Colonic mucosa (tissue), 4 donors: ENCODE results near the gene PCGF1. TPM values are rescaled to one million over a fixed set of nuclear protein-coding genes. Genes with fewer than 3 reads are reported as not detected.
A peak's percentile ranks its signal among the peaks of the same experiment; 100 is the strongest.
"Not testable (repeated sequence)": the region's sequence is repeated elsewhere in the genome, so short reads cannot be mapped to it uniquely, and the experiment has no call there.

Source experiments
- DNase-seq: peaks from one replicate; pipeline ENCODE4 v3.0.0-alpha.2; 2020
- H3K27ac ChIP-seq: fragments of 200-600 bp; one replicate; pipeline ENCODE4 v1.8.0; 2021
- H3K27me3 ChIP-seq: fragments of 200-600 bp; one replicate; pipeline ENCODE4 v1.8.0; 2021
- H3K36me3 ChIP-seq: fragments of 200-600 bp; one replicate; pipeline ENCODE4 v1.8.0; 2021
- H3K4me1 ChIP-seq: fragments of 200-600 bp; one replicate; pipeline ENCODE4 v1.8.0; 2021; ENCODE audit warnings: mild to moderate bottlenecking
- H3K4me3 ChIP-seq: fragments of 200-600 bp; one replicate; pipeline ENCODE4 v1.8.0; 2021
- H3K9ac ChIP-seq, 2 donors: one replicate each; pipeline ENCODE4 v1.7.0; 2013; ENCODE audit warnings: control low read depth in 2 of 2, low read depth in 2 of 2, low read length in 2 of 2
- H3K9me3 ChIP-seq: fragments of 200-600 bp; one replicate; pipeline ENCODE4 v1.8.0; 2021
- CTCF ChIP-seq: fragments of 200-600 bp; IDR thresholded peaks from one replicate; pipeline ENCODE4 v1.8.0; 2022; ENCODE audit warnings: antibody characterized with exemption, mild to moderate bottlenecking
- intact Hi-C: fragments of 100-400 bp; cut with DNase I; formaldehyde crosslinking; loops from one replicate; pipeline ENCODE4 v1.14.1; 2022
- total RNA-seq, 2 donors: library from RNA; stranded (reverse); fragmentation: NEBNext Ultra II Directional in 1 of 2; extraction: Animal tissue kit (Norgen Biotek cat#: 25700) in 1 of 2; gene quantifications; one replicate each; pipeline ENCODE4 v1.2.1, GENCODE V29; 2021
- donor health status: healthy.
- donor health status: DM: no; HTN: no; CAD: no.
- donor health status: DM: no; HTN: no; CAD: no.

The PCGF1 gene
- total RNA-seq, 2 donors from 2014 or later, result 16.1 to 19.9 TPM

DNA sequence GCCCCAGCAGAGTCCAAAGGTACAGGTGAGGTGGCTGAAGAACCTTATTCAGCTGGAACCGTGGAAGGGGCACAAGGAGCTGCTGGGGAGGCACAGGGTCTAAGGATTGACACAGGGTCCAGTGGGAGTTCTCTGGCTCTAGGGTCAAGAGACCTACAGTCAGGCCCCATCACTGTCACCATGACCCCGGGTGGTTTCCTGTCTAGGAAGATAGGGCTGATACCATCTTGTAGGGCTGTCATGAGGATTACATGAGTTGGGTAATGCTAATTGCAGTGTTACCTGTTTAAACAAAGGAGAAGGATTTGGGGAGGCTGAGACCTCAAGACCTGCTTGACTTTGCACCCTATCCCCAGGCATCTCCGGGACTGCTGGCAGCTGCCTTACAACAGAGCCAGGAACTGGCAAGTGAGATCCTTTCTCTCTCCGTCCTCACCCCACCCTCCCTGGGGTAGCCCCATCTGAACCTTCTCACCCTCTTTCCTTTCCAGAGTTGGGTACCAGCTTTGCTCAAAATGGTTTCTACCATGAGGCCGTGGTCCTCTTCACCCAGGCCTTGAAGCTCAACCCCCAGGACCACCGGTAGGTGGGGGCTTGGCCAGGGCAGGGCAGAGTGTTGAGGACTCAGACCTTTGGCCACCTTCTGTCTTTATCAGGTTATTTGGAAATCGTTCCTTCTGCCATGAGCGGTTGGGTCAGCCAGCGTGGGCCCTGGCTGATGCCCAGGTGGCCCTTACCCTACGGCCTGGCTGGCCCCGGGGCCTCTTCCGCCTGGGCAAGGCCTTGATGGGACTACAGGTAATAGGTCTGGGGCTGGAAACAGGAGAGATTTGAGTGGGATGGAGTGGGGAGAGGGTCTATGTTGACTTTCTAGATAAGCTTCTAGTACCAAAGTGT lies 15.6 kb downstream of the PCGF1 start:
- H3K4me3 ChIP-seq, result no peak overlapping the region
- H3K27me3 ChIP-seq, result no peaks in the 10 kb centered on the region
- no peaks in the 10 kb centered on the region for H3K36me3 ChIP-seq
- no peak overlapping the region for H3K9ac ChIP-seq
- H3K9me3 ChIP-seq, result no peaks in the 10 kb centered on the region
- no peak overlapping the region for H3K27ac ChIP-seq
- no peak for DNase-seq
- no peaks in the 10 kb centered on the region for H3K4me1 ChIP-seq
- no peak for TF ChIP-seq CTCF
- intact Hi-C loops, result no loop called here

GRCh38 chr2:74489906-74490305 lies 17.6 kb downstream of the PCGF1 start:
- TF ChIP-seq CTCF, result no peak
- no peak overlapping the region for H3K27ac ChIP-seq
- no peaks in the 10 kb centered on the region for H3K27me3 ChIP-seq
- no peak for DNase-seq
- H3K4me3 ChIP-seq, result no peak overlapping the region
- H3K36me3 ChIP-seq, result no peaks in the 10 kb centered on the region
- no peaks in the 10 kb centered on the region for H3K4me1 ChIP-seq
- no peaks in the 10 kb centered on the region for H3K9me3 ChIP-seq
- H3K9ac ChIP-seq, result no peak overlapping the region
- intact Hi-C loops, result loop anchor here (10.0 kb wide), 1 partner anchor 385 kb away; no protein-coding TSS in a partner anchor

- Histone ChIP-seq H3K27ac (no peak overlapping the region), H3K9ac (no peak overlapping the region), H3K4me3 (no peak overlapping the region), H3K4me1 (no peaks in the 10 kb centered on the region), H3K27me3 (no peaks in the 10 kb centered on the region), H3K9me3 (no peaks in the 10 kb centered on the region), H3K36me3 (no peaks in the 10 kb centered on the region)
- DNase-seq, result no peak
- no peak for TF ChIP-seq CTCF
- intact Hi-C loops, result loop anchor here (10.0 kb wide), 1 partner anchor 386 kb away; no protein-coding TSS in a partner anchor
Measured at GRCh38 chr2:74488643-74489481, 18.6 kb downstream of the PCGF1 start.

DNA sequence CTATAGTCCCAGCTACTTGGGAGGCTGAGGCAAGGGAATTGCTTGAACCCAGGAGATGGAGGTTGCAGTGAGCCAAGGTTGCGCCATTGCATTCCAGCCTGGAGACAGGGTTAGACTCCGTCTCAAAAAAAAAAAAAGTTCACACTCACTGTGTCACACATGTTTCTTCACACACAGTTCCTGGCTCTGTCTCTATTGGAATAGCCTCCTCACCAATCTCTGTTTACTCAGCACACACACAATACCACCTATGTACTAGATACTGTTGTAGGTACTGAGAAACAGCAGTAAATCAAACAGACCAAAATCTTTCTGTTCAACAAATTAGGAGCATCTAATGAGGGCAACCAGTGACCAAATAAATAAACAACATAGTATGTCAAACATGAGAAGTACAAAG lies 21.4 kb downstream of the PCGF1 start:
- no peak for DNase-seq
- H3K4me1 ChIP-seq, result peaks cover 7% of the 10 kb centered on the region
- no peaks in the 10 kb centered on the region for H3K9me3 ChIP-seq
- H3K27ac ChIP-seq, result no peak overlapping the region
- H3K9ac ChIP-seq, result no peak overlapping the region
- H3K27me3 ChIP-seq, result no peaks in the 10 kb centered on the region
- H3K4me3 ChIP-seq, result no peak overlapping the region
- H3K36me3 ChIP-seq, result no peaks in the 10 kb centered on the region
- no peak for TF ChIP-seq CTCF
- intact Hi-C loops, result loop anchor here (10.0 kb wide), 1 partner anchor 389 kb away; no protein-coding TSS in a partner anchor

DNA sequence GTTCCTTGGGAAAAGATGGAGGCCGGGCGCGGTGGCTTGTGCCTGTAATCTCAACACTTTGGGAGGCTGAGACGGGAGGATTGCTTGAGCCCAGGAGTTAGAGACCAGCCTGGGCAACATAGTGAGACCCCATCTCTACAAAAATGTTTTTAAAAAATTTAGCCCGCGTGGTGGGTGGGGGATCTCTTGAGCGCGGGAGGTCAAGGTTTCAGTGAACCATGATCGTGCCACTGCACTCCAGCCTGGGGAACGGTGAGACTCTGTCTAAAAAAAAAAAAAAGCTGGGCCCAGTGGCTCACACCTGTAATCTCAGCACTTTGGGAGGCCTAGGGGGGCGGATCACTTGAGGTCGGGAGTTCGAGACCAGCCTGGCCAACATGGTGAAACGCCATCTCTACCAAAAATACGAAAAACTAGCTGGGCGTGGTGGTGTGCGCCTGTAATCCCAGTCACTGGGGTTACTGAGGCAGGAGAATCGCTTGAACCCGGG lies 23.8 kb downstream of the PCGF1 start:
- H3K27ac ChIP-seq, H3K27me3 ChIP-seq, H3K9me3 ChIP-seq, DNase-seq, H3K36me3 ChIP-seq: not testable (repeated sequence)
- intact Hi-C loops, result loop anchor here (2.0 to 10.0 kb wide), 3 partner anchors 49 to 391 kb away; no protein-coding TSS in a partner anchor
- peak overlapping the region; percentile 86 for H3K4me3 ChIP-seq
- peaks cover 16% of the 10 kb centered on the region for H3K4me1 ChIP-seq
- H3K9ac ChIP-seq, result peak overlapping the region; percentile 63 to 79
